ENCODE measurements around the gene MGA. TPM values are rescaled to one million over a fixed set of nuclear protein-coding genes. Genes with fewer than 3 reads are reported as not detected.

The MGA gene
- total and polyA plus RNA-seq, 2 of the 8 experiments (the other 6 are each of a cell fraction or from before 2014, with no cell fraction given), result 7.6 to 53.2 TPM

DNA sequence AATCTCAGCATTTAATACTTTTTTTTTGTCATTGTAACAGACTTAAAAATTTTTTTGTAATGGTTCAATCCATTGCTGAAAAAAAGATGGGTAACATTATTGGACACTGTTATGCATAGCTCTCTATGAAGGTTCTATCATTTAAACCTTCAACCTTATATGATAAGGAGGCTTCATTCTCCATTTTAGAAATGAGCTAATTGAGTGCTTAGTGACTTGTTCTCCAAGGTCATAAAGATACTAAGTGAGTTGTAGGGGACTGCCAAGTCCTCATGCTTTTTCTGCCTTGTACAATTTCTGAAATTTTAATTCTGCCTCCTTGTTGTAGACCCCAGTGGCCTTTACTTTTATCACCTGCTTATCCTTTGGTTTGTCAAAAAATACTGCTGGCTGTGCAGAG is 56.7 kb downstream of the MGA start:
- Histone ChIP-seq H3K23me2 (ENCODE audit: low read depth, low read length) (no peaks in the 10 kb centered on the region), H3K23ac (ENCODE audit: insufficient read length) (no peak overlapping the region), H3K4me1 (replicated peaks in 1 of 4; ENCODE audit: control insufficient read depth in 3 of 4, insufficient read depth in 4 of 4, low read length in 3 of 4) (no peaks in the 10 kb centered on the region), H2BK15ac (ENCODE audit: low read length) (no peak overlapping the region), H3K56ac (replicated peaks; ENCODE audit: insufficient read length, low read depth, low read length) (no peak overlapping the region), H4K91ac (replicated peaks; ENCODE audit: insufficient read length, low read length) (no peak overlapping the region), H4K8ac (ENCODE audit: extremely low read depth, insufficient read depth, low read length) (no peak overlapping the region), H3K27ac (ENCODE audit: low read depth, low read length) (no peak overlapping the region), H2BK12ac (ENCODE audit: low read depth, low read length) (no peak overlapping the region), H3K36me3 (ENCODE audit: control insufficient read depth in 2 of 4, insufficient read depth in 4 of 4, low read length in 3 of 4) (peaks cover 0 to 13% (median 6%) of the 10 kb centered on the region in 4 experiments; a peak in 6 of 8 replicates), H2BK5ac (ENCODE audit: low read depth, low read length) (no peak overlapping the region), H3K18ac (ENCODE audit: extremely low read depth, low read length) (no peak overlapping the region), H4K5ac (ENCODE audit: insufficient read length, low read depth, low read length) (no peak overlapping the region), H3K4me3 (ENCODE audit: extremely low read depth in 1 of 4, insufficient read depth in 2 of 4, low read depth in 3 of 4, low read length in 4 of 4) (no peak overlapping the region), H2AFZ (ENCODE audit: low read length) (no peak overlapping the region), H3K4ac (replicated peaks; ENCODE audit: insufficient read length, low read depth, low read length) (no peak overlapping the region), H3K9ac (replicated peaks in 1 of 4; ENCODE audit: extremely low read depth in 1 of 4, low read depth in 3 of 4, low read length in 3 of 4) (no peak overlapping the region), H3K4me2 (ENCODE audit: insufficient read depth in 1 of 2, low read depth in 2 of 2, low read length in 2 of 2) (no peak overlapping the region), H3K79me1 (ENCODE audit: low read depth, low read length) (no peaks in the 10 kb centered on the region), H2BK120ac (replicated peaks; ENCODE audit: low read depth, low read length) (no peak overlapping the region), H2AK5ac (ENCODE audit: low read depth, low read length) (no peak overlapping the region), H3K79me2 (ENCODE audit: control insufficient read depth in 1 of 2, insufficient read depth in 2 of 2, low read length in 2 of 2) (no peaks in the 10 kb centered on the region; a peak in 1 of 4 replicates), H3K9me3 (ENCODE audit: insufficient read depth in 2 of 2, low read depth in 1 of 2, low read length in 1 of 2) (no peaks in the 10 kb centered on the region), H2BK20ac (ENCODE audit: low read length) (no peak overlapping the region), H3K27me3 (replicated peaks in 1 of 4; ENCODE audit: control insufficient read depth in 3 of 4, extremely low read depth in 1 of 4, insufficient read depth in 3 of 4, low read length in 3 of 4) (no peaks in the 10 kb centered on the region), H3K14ac (ENCODE audit: insufficient read length) (no peak overlapping the region), H4K20me1 (replicated peaks in 1 of 2; ENCODE audit: control insufficient read depth in 1 of 2, insufficient read depth in 2 of 2, low read length in 2 of 2) (no peaks in the 10 kb centered on the region)
- DNase-seq (ENCODE audit: low read depth in 1 of 2, low spot score in 2 of 2) (no peak), FAIRE-seq (no peak)
- POLR2A ChIA-PET (ENCODE audit: partially characterized antibody), result no interaction called here
- CTCF ChIA-PET (ENCODE audit: partially characterized antibody), result interaction anchor here (0.6 kb wide), 1 partner anchor 43 kb away, joined by 3 read pairs; no protein-coding TSS in a partner anchor
- TF ChIP-seq POLR2A (IDR thresholded peaks at IDR 0.05; ENCODE audit: control extremely low read depth in 1 of 2, low read depth in 2 of 2, low read length in 2 of 2) (no peak), CEBPB (IDR thresholded peaks at IDR 0.05; ENCODE audit: low read depth, low read length) (no peak), POU5F1 (IDR thresholded peaks at IDR 0.05; ENCODE audit: low read depth, low read length) (no peak), TBP (IDR thresholded peaks at IDR 0.05; ENCODE audit: low read depth, low read length) (no peak), NANOG (IDR thresholded peaks at IDR 0.05; ENCODE audit: insufficient read depth, low read depth, low read length, poor library complexity, severe bottlenecking) (no peak), JUN (IDR thresholded peaks at IDR 0.05; ENCODE audit: low read depth, low read length) (no peak), FOSL1 (IDR thresholded peaks at IDR 0.05; ENCODE audit: insufficient read depth, low read depth, low read length) (no peak), CREB1 (IDR thresholded peaks at IDR 0.05) (no peak), SIN3A (conservative IDR thresholded peaks at IDR 0.05 in 1 of 2, IDR thresholded peaks at IDR 0.05 in 1 of 2; ENCODE audit: low read depth in 1 of 2, low read length in 2 of 2) (no peak), EZH2 (IDR thresholded peaks at IDR 0.05; ENCODE audit: low read depth, low read length, severe bottlenecking) (no peak), EGR1 (IDR thresholded peaks at IDR 0.05; ENCODE audit: borderline replicate concordance, low read depth, low read length) (no peak), JUND (IDR thresholded peaks at IDR 0.05; ENCODE audit: low read length) (no peak)
- TF ChIP-seq, protein P1, sequence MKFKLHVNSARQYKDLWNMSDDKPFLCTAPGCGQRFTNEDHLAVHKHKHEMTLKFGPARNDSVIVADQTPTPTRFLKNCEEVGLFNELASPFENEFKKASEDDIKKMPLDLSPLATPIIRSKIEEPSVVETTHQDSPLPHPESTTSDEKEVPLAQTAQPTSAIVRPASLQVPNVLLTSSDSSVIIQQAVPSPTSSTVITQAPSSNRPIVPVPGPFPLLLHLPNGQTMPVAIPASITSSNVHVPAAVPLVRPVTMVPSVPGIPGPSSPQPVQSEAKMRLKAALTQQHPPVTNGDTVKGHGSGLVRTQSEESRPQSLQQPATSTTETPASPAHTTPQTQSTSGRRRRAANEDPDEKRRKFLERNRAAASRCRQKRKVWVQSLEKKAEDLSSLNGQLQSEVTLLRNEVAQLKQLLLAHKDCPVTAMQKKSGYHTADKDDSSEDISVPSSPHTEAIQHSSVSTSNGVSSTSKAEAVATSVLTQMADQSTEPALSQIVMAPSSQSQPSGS (IDR thresholded peaks at IDR 0.05; ENCODE audit: low read length), result no peak
- TF ChIP-seq, protein P2, sequence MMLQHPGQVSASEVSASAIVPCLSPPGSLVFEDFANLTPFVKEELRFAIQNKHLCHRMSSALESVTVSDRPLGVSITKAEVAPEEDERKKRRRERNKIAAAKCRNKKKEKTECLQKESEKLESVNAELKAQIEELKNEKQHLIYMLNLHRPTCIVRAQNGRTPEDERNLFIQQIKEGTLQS (IDR thresholded peaks at IDR 0.05; ENCODE audit: insufficient read depth, low read depth, low read length), result no peak

All from H1 (cell line).